ENCODE data around the gene CATSPER3.

CATSPER3 gene

GRCh38 chr5:134967607-134968006 lies at the start of gene CATSPER3:
Gene CATSPER3, plus strand, starts transcription at chr5:134967907. Its CDS starts 85 bp downstream, at chr5:134967992.
- DNase-seq, result no peak

GRCh38 chr5:134918861-134919260 lies 48.8 kb upstream of the CATSPER3 start:
- DNase-seq, result no peak

GRCh38 chr5:134920848-134921575 lies 46.7 kb upstream of the CATSPER3 start:
- DNase-seq, result no peak

DNA sequence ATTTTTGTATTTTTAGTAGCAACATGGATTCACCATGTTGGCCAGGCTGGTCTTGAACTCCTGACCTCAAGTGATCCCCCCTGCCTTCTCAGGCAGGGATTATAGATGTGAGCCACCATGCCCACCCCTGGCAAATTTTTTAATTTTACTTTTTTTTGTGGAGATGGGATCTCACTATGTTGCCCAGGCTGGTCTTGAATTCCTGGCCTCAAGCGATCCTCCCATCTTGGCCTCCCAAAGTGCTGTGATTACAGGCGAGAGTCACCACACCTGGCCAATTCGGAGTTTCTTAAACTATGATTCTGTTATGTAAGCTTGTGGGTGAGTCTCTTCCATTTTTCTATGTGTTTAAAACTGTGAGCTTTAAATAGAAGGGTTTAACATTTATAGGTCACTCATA lies 35.2 kb upstream of the CATSPER3 start:
- DNase-seq, result no peak

- DNase-seq, result no peak
Measured at GRCh38 chr5:134934202-134934601, 33.5 kb upstream of the CATSPER3 start.

DNA sequence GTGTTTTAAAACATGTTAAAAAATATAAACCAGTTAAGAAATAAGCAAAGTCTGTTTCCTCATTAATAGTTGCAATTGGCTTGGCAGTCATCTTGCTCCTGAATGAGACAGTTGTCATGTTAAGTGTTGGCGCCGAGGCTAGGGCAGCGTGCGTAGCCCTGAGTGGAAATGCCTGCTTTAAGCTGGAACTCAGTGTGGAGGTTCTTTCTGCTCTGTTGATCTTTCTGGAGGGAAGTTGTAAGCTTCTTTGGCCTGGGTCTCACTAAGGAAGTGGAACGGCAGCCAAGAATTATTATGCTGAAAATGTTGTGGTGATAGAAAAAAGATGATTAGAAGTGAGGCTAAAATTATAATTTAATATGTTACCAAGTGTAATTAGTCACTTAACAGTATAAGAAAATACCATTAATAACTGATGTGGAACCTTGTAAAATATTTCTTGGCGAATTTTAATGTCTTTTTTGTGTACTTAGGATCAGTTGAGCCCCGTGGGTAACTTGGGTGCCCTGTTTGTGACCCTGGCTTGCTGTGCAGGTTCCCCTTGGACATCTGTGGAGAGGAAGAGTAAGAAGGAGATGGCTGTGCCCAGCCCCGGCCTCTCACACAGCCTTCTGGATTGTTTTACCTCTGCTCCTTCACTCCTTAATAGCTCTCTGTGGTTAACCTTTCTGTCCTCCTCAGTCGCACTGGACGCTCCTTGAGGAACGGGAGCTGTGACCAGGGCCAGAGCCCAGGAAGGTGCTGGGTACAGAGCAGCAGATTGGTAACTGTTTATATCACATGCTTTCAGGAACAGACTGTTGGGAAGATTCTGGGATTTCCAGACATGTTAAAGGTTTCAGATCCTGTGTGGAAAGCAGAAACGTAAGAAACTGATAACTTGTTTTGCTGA lies 31.8 kb upstream of the CATSPER3 start:
- DNase-seq, result no peak

- DNase-seq, result no peak
Measured at GRCh38 chr5:134937526-134937925, 30.2 kb upstream of the CATSPER3 start.

DNA sequence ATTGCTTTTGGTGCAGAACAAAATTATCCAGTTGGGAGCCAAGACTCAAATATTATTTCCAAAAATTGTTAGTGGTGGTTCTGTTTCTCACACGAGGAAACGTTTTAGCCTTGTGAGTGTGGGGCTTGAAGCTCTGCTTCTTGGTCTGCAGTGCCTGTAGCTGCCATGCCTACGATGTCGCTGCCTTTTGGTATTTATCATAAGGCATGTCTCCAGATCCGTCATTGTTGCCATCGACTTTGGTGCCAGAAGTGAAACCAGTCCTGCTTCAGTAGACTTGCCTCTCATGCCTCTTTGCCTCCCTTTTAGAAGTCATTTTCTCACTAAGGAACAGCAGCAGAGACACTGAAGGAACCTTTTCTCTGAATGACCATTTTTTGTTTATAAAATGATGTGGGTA lies 29.7 kb upstream of the CATSPER3 start:
- DNase-seq, result no peak

GRCh38 chr5:134939500-134939899 lies 28.2 kb upstream of the CATSPER3 start:
- no peak for DNase-seq

DNA sequence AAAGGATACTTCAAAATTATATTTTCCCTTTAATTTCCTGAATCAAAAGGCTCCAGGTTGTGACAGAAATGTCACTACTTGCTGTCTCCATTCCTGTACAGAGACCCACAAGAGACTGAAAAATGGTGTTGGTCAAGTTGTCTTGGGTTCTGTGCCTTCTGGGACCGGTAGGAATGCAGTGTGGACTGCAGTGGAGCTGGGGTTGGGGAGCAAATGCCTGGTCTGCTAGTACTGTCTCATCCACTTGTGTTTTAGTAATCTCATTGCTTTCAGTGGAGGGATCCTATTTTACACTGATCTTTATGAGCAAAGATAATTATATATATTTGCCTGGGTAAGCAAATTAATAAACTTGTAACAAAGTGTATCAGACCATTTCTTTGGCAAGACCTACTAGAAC lies 24.2 kb upstream of the CATSPER3 start:
- no peak for DNase-seq

GRCh38 chr5:134944630-134945029 lies 23.1 kb upstream of the CATSPER3 start:
- DNase-seq, result no peak

GRCh38 chr5:134945041-134945440 lies 22.7 kb upstream of the CATSPER3 start:
- DNase-seq, result no peak

DNA sequence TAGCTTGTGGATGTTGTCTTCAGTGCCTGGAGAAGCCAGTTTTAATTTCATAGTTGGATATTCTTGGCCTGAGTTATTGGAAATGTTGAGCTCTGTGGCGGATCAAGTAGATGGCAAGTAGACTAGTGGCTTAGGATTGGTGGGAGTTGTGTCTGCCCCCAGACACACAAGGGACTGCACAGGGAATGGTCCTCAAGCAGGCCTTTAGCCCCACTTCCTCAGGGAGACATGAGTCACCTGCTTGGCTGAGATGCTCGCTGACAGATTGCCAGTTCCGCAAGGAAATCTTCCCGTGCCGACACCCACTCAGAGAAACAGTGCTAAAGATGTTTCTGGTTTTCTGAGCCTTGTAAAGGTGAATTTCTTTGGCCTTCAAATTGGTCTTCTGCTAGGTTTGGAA lies 18.8 kb upstream of the CATSPER3 start:
- no peak for DNase-seq

DNA sequence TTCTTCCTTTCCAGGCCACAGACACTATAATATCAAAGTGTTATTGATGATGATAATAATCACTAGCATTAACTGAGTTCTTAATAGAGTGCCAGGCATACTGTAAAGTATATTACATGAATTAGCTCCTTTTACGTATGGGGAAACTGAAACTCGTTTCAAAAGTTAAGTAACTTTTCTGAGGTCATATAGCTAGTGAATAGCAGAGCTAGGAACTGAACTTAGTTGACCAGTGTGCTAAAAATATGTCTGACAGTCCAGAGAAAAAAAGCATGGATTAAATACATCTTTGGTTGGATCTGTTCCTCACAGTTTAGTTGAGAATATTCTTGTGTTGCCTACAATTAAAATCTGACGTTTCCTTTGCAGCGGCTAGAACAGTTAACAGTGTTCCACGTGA lies 18.4 kb upstream of the CATSPER3 start:
- DNase-seq, result no peak

DNA sequence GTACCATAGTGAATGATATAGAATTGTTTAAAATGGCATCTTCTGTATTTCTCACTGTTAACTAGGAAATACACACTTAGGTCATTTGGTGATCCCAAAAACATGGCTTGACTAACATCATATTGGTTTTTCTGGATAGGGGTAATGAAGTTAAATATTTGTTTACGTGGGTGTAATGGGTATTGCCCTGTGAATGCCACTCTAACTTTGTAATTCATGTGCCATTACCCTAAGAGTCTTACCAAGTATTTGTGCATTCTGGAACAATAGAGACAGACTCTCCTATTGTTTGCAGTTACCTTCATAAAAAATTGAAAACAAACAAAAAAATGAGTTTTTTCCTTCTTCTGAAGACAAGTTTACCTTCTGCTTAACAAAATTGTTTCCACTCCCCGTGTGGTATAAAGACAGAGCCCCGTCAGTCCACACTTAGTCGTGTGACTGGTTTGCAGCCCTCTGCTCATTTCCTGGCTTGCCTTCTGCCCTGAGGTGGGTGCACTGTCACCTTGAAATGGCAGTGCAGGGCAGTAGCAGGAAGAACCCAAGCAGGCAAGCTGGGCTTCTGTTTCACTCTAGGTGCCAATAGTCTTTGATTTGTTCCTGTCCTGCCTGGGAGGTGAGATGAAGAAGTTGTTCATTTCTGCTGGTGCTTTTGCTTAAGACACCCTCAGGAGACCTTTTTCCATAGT lies 9.6 kb upstream of the CATSPER3 start:
- DNase-seq, result no peak

GRCh38 chr5:134958755-134959154 lies 9.0 kb upstream of the CATSPER3 start:
- DNase-seq, result no peak

- no peak for DNase-seq
Measured at GRCh38 chr5:134963098-134963497, 4.6 kb upstream of the CATSPER3 start.

- DNase-seq, result no peak
Measured at GRCh38 chr5:134964359-134965270, 3.1 kb upstream of the CATSPER3 start.

DNA sequence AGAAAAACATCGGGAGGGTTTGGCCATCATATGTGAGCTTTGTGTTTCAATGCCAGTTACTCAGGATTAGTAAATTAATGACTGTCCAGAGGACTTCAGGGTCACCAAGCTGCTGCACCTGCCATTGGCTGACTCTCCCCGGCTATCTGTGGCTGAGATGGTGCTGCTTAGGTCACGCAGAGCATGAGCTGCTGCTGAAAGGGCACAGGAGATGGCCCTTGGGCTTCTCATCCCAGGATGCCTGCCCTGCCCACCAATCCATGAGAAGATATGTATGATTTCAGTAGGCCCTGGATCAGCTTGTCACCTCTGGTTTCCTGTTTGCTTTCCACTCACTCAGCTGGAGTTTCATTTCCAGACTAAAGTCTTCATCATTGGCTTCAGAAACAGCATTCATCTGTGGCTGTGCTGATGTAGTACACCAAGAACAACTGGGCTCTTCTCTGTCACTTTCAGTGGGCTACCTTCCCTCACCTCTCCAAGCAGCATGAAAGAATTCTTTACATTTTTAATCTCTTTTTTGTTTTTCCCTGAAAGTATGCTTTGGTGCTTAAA lies 2.4 kb upstream of the CATSPER3 start:
- no peak for DNase-seq

DNA sequence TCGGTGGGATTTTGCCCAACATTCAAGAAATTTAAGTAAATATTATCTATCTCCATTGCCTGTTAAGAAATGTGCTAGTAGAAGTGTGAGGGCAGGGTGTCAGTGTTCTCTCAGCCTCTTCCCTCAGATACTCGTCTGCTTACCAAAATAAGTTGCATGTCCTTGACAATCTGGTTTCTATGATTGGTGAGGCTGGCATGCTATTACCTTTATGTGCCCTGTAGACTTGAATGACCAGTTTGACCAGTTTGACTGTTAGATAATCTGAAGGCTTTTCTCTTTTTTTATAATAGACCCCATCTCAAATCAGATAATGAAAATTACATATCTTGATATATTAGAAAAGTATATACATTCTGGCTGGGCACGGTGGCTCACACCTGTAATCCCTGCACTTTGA lies 348 bp downstream of the CATSPER3 start:
- no peak for DNase-seq

- no peak for DNase-seq
Measured at GRCh38 chr5:134969166-134969565, 1.5 kb downstream of the CATSPER3 start.

- DNase-seq, result no peak
Measured at GRCh38 chr5:134975078-134975715, 7.5 kb downstream of the CATSPER3 start.

Measured in NCI-H1092 (cell line).